K562 (cell line): Measurements from ENCODE around the gene FAM219B. TPM values are rescaled to one million over a fixed set of nuclear protein-coding genes. Genes with fewer than 3 reads are reported as not detected.

ENCODE experiments used
- ATAC-seq: fragments of 200-7000 bp; cut with Tn5 transposase; 3 replicates; pipeline ENCODE4 v1.9.1; 2020; ENCODE audit warnings: moderate library complexity
- BruUV-seq: library from RNA; stranded (reverse); fragments of 400-500 nt; replicated peaks from 2 replicates; lab custom pipeline; 2021; lab: Mats Ljungman, UMichigan
- CTCF ChIA-PET: fragments of 300-600 bp; formaldehyde crosslinking; extraction: SDS; loops from one replicate; lab custom pipeline; 2021; ENCODE audit warnings: low intra/inter-chr PET ratio; lab: Yijun Ruan, JAX
- POLR2A ChIA-PET: fragments of 300-600, 350-650 bp; sonication (Branson Sonifier 250); formaldehyde crosslinking; extraction: SDS; loops from one replicate; lab custom pipeline; 2021; ENCODE audit warnings: antibody characterized with exemption, inconsistent platforms; lab: Yijun Ruan, JAX
- DNase-seq, 4 experiments: peaks; one replicate each; pipeline versions ENCODE4 v3.0.0 to v3.0.0-alpha.2; 2011 to 2018; ENCODE audit warnings: low spot score in 3 of 4, mixed read lengths in 3 of 4; ENCODE audit errors: extremely low read depth in 1 of 4
- FAIRE-seq: peaks from 2 replicates; lab custom pipeline; 2011; peaks lifted over from hg19 to GRCh38; lab: Jason Lieb, UNC
- H2AFZ ChIP-seq: 2 replicates; pipeline ENCODE4 v1.6.0; 2011; ENCODE audit warnings: low read depth, low read length, control low read depth, inconsistent platforms
- H3K27ac ChIP-seq: fragments of 200-600 bp; 3 replicates; pipeline ENCODE4 v1.8.0; 2011; ENCODE audit warnings: low read depth, mild to moderate bottlenecking, control low read depth, inconsistent platforms, low read length, moderate library complexity, mixed read lengths; ENCODE audit errors: extremely low read depth
- H3K27me3 ChIP-seq, 2 experiments: fragments of 300-600 bp in 1 of 2; 2 replicates in 1 of 2; 3 replicates in 1 of 2; pipeline versions ENCODE4 v1.6.0 to v1.8.0; 2011; ENCODE audit warnings: inconsistent platforms in 2 of 2, low read length in 2 of 2, mild to moderate bottlenecking in 1 of 2, mixed read lengths in 1 of 2, moderate library complexity in 1 of 2; ENCODE audit not compliant: control insufficient read depth in 2 of 2, insufficient read depth in 2 of 2
- H3K36me3 ChIP-seq: fragments of 300-600 bp; 3 replicates; pipeline ENCODE4 v1.8.0; 2011; ENCODE audit warnings: mild to moderate bottlenecking, low read length, inconsistent platforms; ENCODE audit not compliant: control insufficient read depth, insufficient read depth
- H3K4me1 ChIP-seq, 2 experiments: fragments of 200-600 bp in 1 of 2; replicated peaks in 1 of 2; 2 replicates in 1 of 2; 3 replicates in 1 of 2; pipeline versions ENCODE4 v1.5.1 to v1.8.0; 2011; ENCODE audit warnings: inconsistent platforms in 2 of 2, low read length in 2 of 2, mild to moderate bottlenecking in 1 of 2, mixed read lengths in 1 of 2, moderate library complexity in 1 of 2; ENCODE audit not compliant: control insufficient read depth in 2 of 2, insufficient read depth in 2 of 2
- H3K4me2 ChIP-seq: 2 replicates; pipeline ENCODE4 v1.6.1; 2011; ENCODE audit warnings: low read length, control low read depth, inconsistent platforms, mixed read lengths; ENCODE audit not compliant: insufficient read depth
- H3K4me3 ChIP-seq: fragments of 200-600 bp; sonication (generic), shearing (Covaris generic); 2 replicates; pipeline ENCODE4 v1.5.1; 2016; ENCODE audit warnings: control low read depth, inconsistent platforms
- H3K79me2 ChIP-seq: fragments of 200-600 bp; 3 replicates; pipeline ENCODE4 v1.8.0; 2011; ENCODE audit warnings: low read length, inconsistent platforms; ENCODE audit not compliant: control insufficient read depth, insufficient read depth
- H3K9ac ChIP-seq, 2 experiments: 2 replicates each; pipeline versions ENCODE4 v1.6.0 to v1.6.1; 2011; ENCODE audit warnings: low read depth in 2 of 2, low read length in 2 of 2, control low read depth in 1 of 2, inconsistent platforms in 1 of 2, mild to moderate bottlenecking in 1 of 2, mixed read lengths in 1 of 2; ENCODE audit not compliant: insufficient read depth in 1 of 2
- H3K9me1 ChIP-seq: one replicate; pipeline ENCODE4 v1.6.0; 2011; ENCODE audit warnings: inconsistent platforms, mild to moderate bottlenecking, low read length, moderate library complexity; ENCODE audit not compliant: control insufficient read depth, insufficient read depth
- H3K9me3 ChIP-seq: replicated peaks from 2 replicates; pipeline ENCODE4 v1.5.1; 2011; ENCODE audit warnings: low read depth, low read length, inconsistent platforms; ENCODE audit not compliant: control insufficient read depth, insufficient read depth
- H4K20me1 ChIP-seq: replicated peaks from 2 replicates; pipeline ENCODE4 v1.6.1; 2011; ENCODE audit warnings: low read length, inconsistent platforms, mixed read lengths; ENCODE audit not compliant: control insufficient read depth, insufficient read depth
- BRF1 ChIP-seq: IDR thresholded peaks from 3 replicates; pipeline ENCODE4 v1.6.1; 2011; ENCODE audit warnings: borderline replicate concordance, mild to moderate bottlenecking; ENCODE audit not compliant: insufficient read length; ENCODE audit errors: extremely low read depth
- CBFA2T2 ChIP-seq: fragments of 450-650 bp; conservative IDR thresholded peaks from 2 replicates; pipeline ENCODE4 v1.6.1; 2017; ENCODE audit warnings: mild to moderate bottlenecking
- CEBPG ChIP-seq, 3 experiments: fragments of 200-800 bp in 1 of 3; sonication (Bioruptor generic) in 1 of 3; sonication (generic) in 1 of 3; formaldehyde crosslinking in 1 of 3; IDR thresholded peaks in 2 of 3; conservative IDR thresholded peaks in 1 of 3; 2 replicates each; pipeline versions ENCODE4 v1.6.1 to v1.8.0; 2016 to 2022; ENCODE audit warnings: missing compliant biosample characterization in 2 of 3, missing genetic modification characterization in 2 of 3, mild to moderate bottlenecking in 1 of 3, missing genetic modification reagents in 1 of 3
- CTBP1 ChIP-seq: fragments of 450-650 bp; IDR thresholded peaks from 2 replicates; pipeline ENCODE4 v1.6.1; 2016; ENCODE audit warnings: borderline replicate concordance
- GABPA ChIP-seq: fragments of 200-800 bp; sonication (Bioruptor generic); conservative IDR thresholded peaks from 2 replicates; pipeline ENCODE4 v1.6.1; 2016; ENCODE audit warnings: low read depth, missing genetic modification characterization, missing compliant biosample characterization
- GTF2E2 ChIP-seq: fragments of 200-800 bp; sonication (Bioruptor generic); IDR thresholded peaks from 2 replicates; pipeline ENCODE4 v1.6.1; 2016; ENCODE audit warnings: missing genetic modification characterization, missing compliant biosample characterization
- GTF2F1 ChIP-seq: IDR thresholded peaks from 2 replicates; pipeline ENCODE4 v1.6.1; 2011; ENCODE audit warnings: low read depth, low read length, improper control_type of control experiment
- KAT7 ChIP-seq: sonication (generic); formaldehyde crosslinking; IDR thresholded peaks from 2 replicates; pipeline ENCODE4 v1.8.0; 2022; ENCODE audit warnings: missing genetic modification reagents, mild to moderate bottlenecking, borderline replicate concordance
- MCM7 ChIP-seq, 2 experiments: fragments of 450-650 bp; IDR thresholded peaks; 2 replicates each; pipeline ENCODE4 v1.6.1; 2016 to 2018
- MNT ChIP-seq, 2 experiments: fragments of 450-650 bp; conservative IDR thresholded peaks; 2 replicates each; pipeline ENCODE4 v1.6.1; 2017; ENCODE audit warnings: mild to moderate bottlenecking in 2 of 2, moderate library complexity in 2 of 2
- NR2C1 ChIP-seq, 2 experiments: fragments of 450-650 bp; IDR thresholded peaks; 2 replicates each; pipeline ENCODE4 v1.6.1; 2017; ENCODE audit warnings: mild to moderate bottlenecking in 2 of 2, antibody characterized with exemption in 1 of 2, inconsistent platforms in 1 of 2, missing compliant biosample characterization in 1 of 2, missing genetic modification characterization in 1 of 2
- RBFOX2 ChIP-seq: fragments of 200-400 bp; formaldehyde crosslinking; IDR thresholded peaks from 2 replicates; pipeline ENCODE4 v1.6.1; 2017; ENCODE audit warnings: low read depth, mild to moderate bottlenecking, low read length, moderate library complexity
- RBM25 ChIP-seq: fragments of 200-400 bp; formaldehyde crosslinking; IDR thresholded peaks from 2 replicates; pipeline ENCODE4 v1.6.1; 2018; ENCODE audit warnings: low read length, low read depth, moderate library complexity; ENCODE audit not compliant: severe bottlenecking
- SMARCE1 ChIP-seq: fragments of 450-650 bp; IDR thresholded peaks from 2 replicates; pipeline ENCODE4 v1.7.1; 2016; ENCODE audit warnings: mild to moderate bottlenecking
- U2AF2 ChIP-seq: fragments of 200-400 bp; formaldehyde crosslinking; optimal IDR thresholded peaks from 2 replicates; pipeline ENCODE3; 2017; ENCODE audit warnings: low read depth, mild to moderate bottlenecking, low read length
- ZFP1 ChIP-seq: fragments of 450-650 bp; formaldehyde crosslinking; IDR thresholded peaks from 2 replicates; pipeline ENCODE4 v1.4.0; 2020; ENCODE audit warnings: mild to moderate bottlenecking, mixed read lengths
- ZNF551 ChIP-seq: fragments of 250-450 bp; sonication (Bioruptor Pico); IDR thresholded peaks from 2 replicates; pipeline ENCODE4 v1.5.0; 2021; ENCODE audit warnings: mild to moderate bottlenecking, moderate library complexity
- ZNF766 ChIP-seq: fragments of 200-800 bp; sonication (Bioruptor generic); conservative IDR thresholded peaks from 2 replicates; pipeline ENCODE4 v1.6.1; 2016; ENCODE audit warnings: missing genetic modification characterization, missing compliant biosample characterization
- ZNF780A ChIP-seq: fragments of 250-450 bp; sonication (Bioruptor Pico); IDR thresholded peaks from 2 replicates; pipeline ENCODE4 v1.5.0; 2021; ENCODE audit warnings: mild to moderate bottlenecking
- WGBS: fragments of 100-300 bp; shearing (Covaris generic); methylation state at CpG from one replicate; pipeline ENCODE4 v1.1.6; 2016; ENCODE audit warnings: low coverage, mixed read lengths; ENCODE audit not compliant: insufficient coverage; ENCODE audit errors: missing lambda C conversion rate; 5-methylcytosine and 5-hydroxymethylcytosine counted together
- in situ Hi-C: fragments of 300-500 bp; cut with MboI; formaldehyde crosslinking; loops from 4 replicates; pipeline ENCODE4 v1.15.0; 2018; ENCODE audit warnings: inconsistent platforms, mixed read lengths
- intact Hi-C: fragments of 100-400 bp; cut with micrococcal nuclease; formaldehyde crosslinking; loops from 2 replicates; pipeline ENCODE4 v1.14.2; 2022
- polyA plus RNA-seq, 8 experiments: library from polyadenylated mRNA; depleted of rRNA in 4 of 8; stranded (reverse) in 5 of 8; unstranded in 3 of 8; fragments of >200 nt; fragmentation: Nextera tagmentation in 2 of 8; fragmentation: Illumina TruSeq in 1 of 8; extraction: Ambion mirVana in 2 of 8; extraction: Trizol in 1 of 8; gene quantifications; 2 replicates each; pipeline versions ENCODE4 v1.2.1 to v1.2.3, GENCODE V29; 2011 to 2014; ENCODE audit warnings: inconsistent platforms in 1 of 8, missing spikeins in 1 of 8
- total RNA-seq, 7 experiments: library from RNA; depleted of rRNA in 6 of 7; stranded (reverse); fragments of >200 nt in 6 of 7; fragmentation: Illumina TruSeq in 2 of 7; extraction: Trizol in 2 of 7; gene quantifications; 2 replicates each; pipeline versions ENCODE4 v1.2.1 to v1.2.3, GENCODE V29; 2011 to 2021; ENCODE audit warnings: low replicate concordance in 1 of 7

The FAM219B gene
- total and polyA plus RNA-seq, 9 of the 15 experiments (the other 6 are each of a cell fraction or from before 2014, with no cell fraction given), result 6.8 to 50.4 (median 29.4) TPM

- no peak for TF ChIP-seq CTBP1
- no peak for TF ChIP-seq RBFOX2
These were observed 2.0 kb upstream of the FAM219B start (continued) for GRCh38 chr15:74908635-74909034.

GRCh38 chr15:74907163-74907870 lies 666 bp upstream of the FAM219B start:
- Histone ChIP-seq H3K9ac (peak overlapping the region; percentile 87 to 92), H3K4me1 (peaks cover 11 to 14% of the 10 kb centered on the region in 2 experiments; a peak in 4 of 5 replicates), H4K20me1 (no peaks in the 10 kb centered on the region), H3K79me2 (peaks cover 23% of the 10 kb centered on the region), H3K27me3 (no peaks in the 10 kb centered on the region), H3K9me3 (no peaks in the 10 kb centered on the region), H3K4me3 (peak overlapping the region; percentile 95), H3K9me1 (no peaks in the 10 kb centered on the region), H3K4me2 (peak overlapping the region; percentile 94), H2AFZ (peak overlapping the region; percentile 98), H3K27ac (peak overlapping the region; percentile 89), H3K36me3 (peaks cover 37% of the 10 kb centered on the region)
- DNase-seq (peak in 2 of 4 experiments; percentile 30 to 50), FAIRE-seq (peak; percentile 74), ATAC-seq (peak; percentile 48)
- 38% methylated on average over 8 of the region's 8 CpGs for WGBS
- in situ Hi-C loops (no loop called here), intact Hi-C loops (loop anchor here (2.0 to 5.0 kb wide), 2 partner anchors 43 to 80 kb away; no protein-coding TSS in a partner anchor)
- TSS peak; percentile 90 for BruUV-seq
- POLR2A ChIA-PET, result interaction anchor here (0.7 to 3.8 kb wide), 16 partner anchors 10 to 718 kb away, joined by 3 to 29 read pairs (median 4); partner anchors contain the start of genes COX5A, MPI, SNUPN and ULK3
- CTCF ChIA-PET, result no interaction called here
- TF ChIP-seq BRF1 (no peak), CBFA2T2 (no peak), RBM25 (no peak), NR2C1 (IDR thresholded peaks at IDR 0.05) (0 out of 2 replicates have a peak, but pooled peaks have one; percentile 14), NR2C1 (tag; IDR thresholded peaks at IDR 0.05) (0 out of 2 replicates have a peak, but pooled peaks have one; percentile 5), MNT (conservative IDR thresholded peaks at IDR 0.05) (0 out of 4 replicates have a peak, but pooled peaks of 1 of the 2 experiments have one; percentile 7), GTF2E2 (tag) (0 out of 2 replicates have a peak, but pooled peaks have one; percentile 59), GABPA (tag) (0 out of 2 replicates have a peak, but pooled peaks have one; percentile 5), MCM7 (IDR thresholded peaks at IDR 0.05) (no peak), KAT7 (CRISPR knock-in tag) (peak; percentile 72; the same call in 1 of the 2 replicates), ZNF780A (CRISPR knock-in tag) (no peak), SMARCE1 (0 out of 2 replicates have a peak, but pooled peaks have one; percentile 22), ZFP1 (no peak), GTF2F1 (no peak), U2AF2 (no peak), ZNF766 (CRISPR knock-in tag) (no peak), ZNF551 (CRISPR knock-in tag) (no peak), CEBPG (CRISPR knock-in tag; IDR thresholded peaks at IDR 0.05) (no peak), CEBPG (tag; conservative IDR thresholded peaks at IDR 0.05 in 1 of 2, IDR thresholded peaks at IDR 0.05 in 1 of 2) (no peak)
